ENCODE measurements around the gene ULK4. TPM values are rescaled to one million over a fixed set of nuclear protein-coding genes. Genes with fewer than 3 reads are reported as not detected.

ULK4 gene
- total RNA-seq, 1 donor from 2014 or later: 18.6 TPM

DNA sequence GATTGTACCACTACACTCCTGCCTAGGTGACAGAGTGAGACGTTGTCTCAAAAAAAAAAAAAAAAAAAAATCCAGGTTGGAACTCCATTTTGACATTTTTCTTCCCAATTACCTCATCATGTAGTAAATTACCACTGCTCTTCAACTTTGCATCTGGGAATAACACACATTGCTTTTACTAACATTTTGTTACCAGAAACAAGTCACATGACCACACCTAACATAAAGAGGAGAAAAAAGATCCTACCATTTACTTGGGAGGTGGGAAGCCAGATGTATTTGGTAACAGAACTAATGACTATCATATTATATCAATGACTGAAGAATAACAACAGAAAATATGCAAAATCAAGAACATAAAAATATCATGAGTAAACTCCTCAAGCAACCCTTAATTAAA is 49.6 kb downstream of the ULK4 start:
- ATAC-seq (ENCODE audit: low read depth) (no peak), DNase-seq (no peak)
- H3K27me3 Mint-ChIP-seq: no peaks in the 10 kb centered on the region
- CTCF ChIA-PET: no interaction called here
- TF ChIP-seq, protein P1, sequence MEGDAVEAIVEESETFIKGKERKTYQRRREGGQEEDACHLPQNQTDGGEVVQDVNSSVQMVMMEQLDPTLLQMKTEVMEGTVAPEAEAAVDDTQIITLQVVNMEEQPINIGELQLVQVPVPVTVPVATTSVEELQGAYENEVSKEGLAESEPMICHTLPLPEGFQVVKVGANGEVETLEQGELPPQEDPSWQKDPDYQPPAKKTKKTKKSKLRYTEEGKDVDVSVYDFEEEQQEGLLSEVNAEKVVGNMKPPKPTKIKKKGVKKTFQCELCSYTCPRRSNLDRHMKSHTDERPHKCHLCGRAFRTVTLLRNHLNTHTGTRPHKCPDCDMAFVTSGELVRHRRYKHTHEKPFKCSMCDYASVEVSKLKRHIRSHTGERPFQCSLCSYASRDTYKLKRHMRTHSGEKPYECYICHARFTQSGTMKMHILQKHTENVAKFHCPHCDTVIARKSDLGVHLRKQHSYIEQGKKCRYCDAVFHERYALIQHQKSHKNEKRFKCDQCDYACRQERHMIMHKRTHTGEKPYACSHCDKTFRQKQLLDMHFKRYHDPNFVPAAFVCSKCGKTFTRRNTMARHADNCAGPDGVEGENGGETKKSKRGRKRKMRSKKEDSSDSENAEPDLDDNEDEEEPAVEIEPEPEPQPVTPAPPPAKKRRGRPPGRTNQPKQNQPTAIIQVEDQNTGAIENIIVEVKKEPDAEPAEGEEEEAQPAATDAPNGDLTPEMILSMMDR (IDR thresholded peaks at IDR 0.05): no peak
- H3K27ac Mint-ChIP-seq: no peak overlapping the region
- intact Hi-C loops (cut with micrococcal nuclease): no loop called here
- POLR2A ChIA-PET: no interaction called here
- no peaks in the 10 kb centered on the region for H3K4me1 Mint-ChIP-seq
- H3K9me3 Mint-ChIP-seq: no peaks in the 10 kb centered on the region
- no peak overlapping the region for H3K4me3 Mint-ChIP-seq
- peaks cover 23% of the 10 kb centered on the region for H3K36me3 Mint-ChIP-seq (ENCODE audit: low read depth)

DNA sequence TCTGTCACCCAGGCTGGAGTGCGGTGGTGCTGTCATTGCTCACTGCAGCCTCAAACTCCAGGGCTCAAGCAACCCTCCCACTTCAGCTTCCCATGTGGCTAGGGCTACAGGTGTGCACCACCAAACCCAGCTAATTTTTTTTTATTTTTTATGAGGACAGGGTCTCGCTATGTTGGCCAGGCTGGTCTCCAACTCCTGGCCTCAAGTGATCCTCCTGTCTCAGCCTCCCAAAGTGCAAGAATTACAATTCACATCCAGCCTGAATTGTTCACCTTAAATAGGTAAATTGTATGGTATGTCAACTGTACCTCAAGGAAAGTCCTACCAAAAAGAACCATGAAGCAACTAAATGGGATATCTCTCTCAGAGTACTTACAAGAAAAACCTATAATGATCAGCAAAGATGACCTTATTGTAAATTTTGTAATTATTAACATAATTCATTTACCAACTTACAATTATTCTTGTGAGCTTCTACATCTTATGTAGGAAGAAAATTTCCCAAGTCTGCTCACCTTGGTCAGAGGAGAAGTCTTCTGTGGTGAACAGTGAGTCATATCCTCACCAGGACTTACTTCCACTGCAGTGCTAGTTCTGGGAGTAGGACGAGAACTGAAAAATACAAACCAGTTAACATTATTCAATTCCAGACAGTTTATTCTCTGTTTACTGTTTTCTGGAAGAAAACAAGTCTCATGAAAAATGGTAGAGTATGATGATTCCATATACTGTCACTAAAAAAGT is 54.4 kb downstream of the ULK4 start:
- Mint-ChIP-seq H3K36me3 (ENCODE audit: low read depth) (peaks cover 39% of the 10 kb centered on the region), H3K27ac (no peak overlapping the region), H3K4me1 (no peaks in the 10 kb centered on the region), H3K9me3 (no peaks in the 10 kb centered on the region), H3K4me3 (no peak overlapping the region), H3K27me3 (no peaks in the 10 kb centered on the region)
- ChIA-PET POLR2A (no interaction called here), CTCF (no interaction called here)
- DNase-seq (no peak), ATAC-seq (ENCODE audit: low read depth) (no peak)
- TF ChIP-seq, protein P1 (IDR thresholded peaks at IDR 0.05): no peak
- intact Hi-C loops (cut with micrococcal nuclease): no loop called here

DNA sequence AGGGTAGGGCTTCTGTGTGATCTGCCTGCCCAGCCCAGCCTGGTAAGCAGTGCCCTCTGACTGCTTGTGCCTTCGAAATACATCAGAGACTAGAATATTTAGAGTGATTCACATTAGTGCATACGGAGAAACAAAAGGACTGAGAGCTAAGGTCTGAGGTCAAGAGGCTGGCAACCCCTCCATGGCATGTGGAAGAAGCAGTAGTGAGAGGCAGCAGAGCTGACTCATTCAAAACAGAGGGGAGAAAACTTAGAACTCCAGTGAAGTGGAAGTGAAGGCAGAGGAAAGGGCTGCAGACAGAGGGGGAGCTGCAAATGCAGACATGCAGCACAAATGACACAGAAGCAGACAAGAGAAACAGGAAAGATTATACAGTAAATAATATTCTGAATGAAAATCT is 61.6 kb downstream of the ULK4 start:
- H3K27ac Mint-ChIP-seq: no peak overlapping the region
- CTCF ChIA-PET: interaction anchor here (1.2 to 1.5 kb wide), 2 partner anchors 199 to 291 kb away, joined by 4 to 6 read pairs; no protein-coding TSS in a partner anchor
- no peaks in the 10 kb centered on the region for H3K4me1 Mint-ChIP-seq
- H3K27me3 Mint-ChIP-seq: no peaks in the 10 kb centered on the region
- DNase-seq: no peak
- H3K9me3 Mint-ChIP-seq: no peaks in the 10 kb centered on the region
- POLR2A ChIA-PET: no interaction called here
- H3K36me3 Mint-ChIP-seq (ENCODE audit: low read depth): peaks cover 42% of the 10 kb centered on the region
- intact Hi-C loops (cut with micrococcal nuclease): no loop called here
- TF ChIP-seq, protein P1 (IDR thresholded peaks at IDR 0.05): no peak
- H3K4me3 Mint-ChIP-seq: no peak overlapping the region
- no peak for ATAC-seq (ENCODE audit: low read depth)

DNA sequence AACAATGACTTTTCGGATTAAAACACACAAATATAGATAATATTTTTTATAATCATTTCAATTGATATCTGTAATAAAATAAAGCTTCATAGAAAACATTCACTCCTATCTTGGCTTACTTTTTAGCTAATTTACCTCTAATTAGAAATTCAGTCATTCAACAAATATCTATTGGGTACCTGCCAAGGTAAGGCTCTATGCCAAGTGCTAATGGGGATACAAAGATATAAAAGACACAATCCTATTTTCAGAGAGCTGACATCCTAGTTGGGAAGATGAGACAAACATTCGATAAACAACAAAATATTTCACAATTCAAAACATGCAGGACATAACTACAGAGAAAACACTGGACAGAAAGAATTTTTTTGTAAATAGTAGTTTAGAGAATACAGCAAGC is 63.3 kb downstream of the ULK4 start:
- no peak overlapping the region for H3K4me3 Mint-ChIP-seq
- no peak overlapping the region for H3K27ac Mint-ChIP-seq
- DNase-seq (no peak), ATAC-seq (ENCODE audit: low read depth) (no peak)
- TF ChIP-seq, protein P1 (IDR thresholded peaks at IDR 0.05): no peak
- no peaks in the 10 kb centered on the region for H3K27me3 Mint-ChIP-seq
- no peaks in the 10 kb centered on the region for H3K4me1 Mint-ChIP-seq
- ChIA-PET POLR2A (no interaction called here), CTCF (interaction anchor here (0.6 to 5.5 kb wide), 3 partner anchors 201 to 545 kb away, joined by 3 to 59 read pairs (median 43); no protein-coding TSS in a partner anchor)
- H3K9me3 Mint-ChIP-seq: no peaks in the 10 kb centered on the region
- H3K36me3 Mint-ChIP-seq (ENCODE audit: low read depth): peaks cover 38% of the 10 kb centered on the region
- intact Hi-C loops (cut with micrococcal nuclease): no loop called here

GRCh38 chr3:41893977-41894376 is 67.9 kb downstream of the ULK4 start:
- TF ChIP-seq, protein P1 (IDR thresholded peaks at IDR 0.05): no peak
- no peaks in the 10 kb centered on the region for H3K27me3 Mint-ChIP-seq
- ChIA-PET CTCF (interaction anchor here (0.8 to 5.5 kb wide), 3 partner anchors 205 to 550 kb away, joined by 4 to 59 read pairs (median 43); no protein-coding TSS in a partner anchor), POLR2A (no interaction called here)
- H3K36me3 Mint-ChIP-seq (ENCODE audit: low read depth): peaks cover 32% of the 10 kb centered on the region
- no peaks in the 10 kb centered on the region for H3K4me1 Mint-ChIP-seq
- no peak overlapping the region for H3K4me3 Mint-ChIP-seq
- H3K27ac Mint-ChIP-seq: no peak overlapping the region
- no peak for ATAC-seq (ENCODE audit: low read depth)
- no peak for DNase-seq
- intact Hi-C loops (cut with micrococcal nuclease): loop anchor here (1.0 to 5.0 kb wide), 6 partner anchors 118 to 647 kb away; no protein-coding TSS in a partner anchor
- H3K9me3 Mint-ChIP-seq: peaks cover 10% of the 10 kb centered on the region
